AG10803 (cell line): ENCODE measurements around the gene SPRED2.
"Not testable (repeated sequence)": the region's sequence is repeated elsewhere in the genome, so short reads cannot be mapped to it uniquely, and the experiment has no call there.

Experiments used
- DNase-seq: peaks from one replicate; pipeline ENCODE4 v3.0.0; 2010; ENCODE audit warnings: low read depth
- H3K4me3 ChIP-seq: 2 replicates; pipeline ENCODE4 v1.5.1; 2011; ENCODE audit warnings: mild to moderate bottlenecking, low read length, control low read depth
- CTCF ChIP-seq: conservative IDR thresholded peaks from 2 replicates; pipeline ENCODE4 v1.5.1; 2011; ENCODE audit warnings: mild to moderate bottlenecking, low read length, control low read depth, inconsistent platforms

The SPRED2 gene

GRCh38 chr2:65345631-65346030 lies 86.8 kb downstream of the SPRED2 start:
- no peak overlapping the region for H3K4me3 ChIP-seq
- DNase-seq = peak; percentile 90
- no peak for TF ChIP-seq CTCF

GRCh38 chr2:65344689-65345088 lies 87.7 kb downstream of the SPRED2 start:
- no peak overlapping the region for H3K4me3 ChIP-seq
- no peak for TF ChIP-seq CTCF
- DNase-seq = no peak

GRCh38 chr2:65344182-65344581 lies 88.2 kb downstream of the SPRED2 start:
- TF ChIP-seq CTCF = no peak
- DNase-seq = no peak
- H3K4me3 ChIP-seq = no peak overlapping the region

GRCh38 chr2:65343386-65343785 lies 89.0 kb downstream of the SPRED2 start:
- DNase-seq = peak; percentile 54
- TF ChIP-seq CTCF = no peak
- H3K4me3 ChIP-seq = no peak overlapping the region

GRCh38 chr2:65340898-65341681 lies 91.3 kb downstream of the SPRED2 start:
- H3K4me3 ChIP-seq = no peak overlapping the region
- TF ChIP-seq CTCF = no peak
- no peak for DNase-seq

- no peak for DNase-seq
- TF ChIP-seq CTCF = no peak
- no peak overlapping the region for H3K4me3 ChIP-seq
These were observed 92.8 kb downstream of the SPRED2 start for GRCh38 chr2:65339648-65340047.

- DNase-seq, H3K4me3 ChIP-seq: not testable (repeated sequence)
These were observed 93.4 kb downstream of the SPRED2 start for GRCh38 chr2:65338830-65339495.

GRCh38 chr2:65337915-65338314 lies 94.5 kb downstream of the SPRED2 start:
- DNase-seq, H3K4me3 ChIP-seq: not testable (repeated sequence)
